ENCODE measurements around the gene PDZD2.

DNA sequence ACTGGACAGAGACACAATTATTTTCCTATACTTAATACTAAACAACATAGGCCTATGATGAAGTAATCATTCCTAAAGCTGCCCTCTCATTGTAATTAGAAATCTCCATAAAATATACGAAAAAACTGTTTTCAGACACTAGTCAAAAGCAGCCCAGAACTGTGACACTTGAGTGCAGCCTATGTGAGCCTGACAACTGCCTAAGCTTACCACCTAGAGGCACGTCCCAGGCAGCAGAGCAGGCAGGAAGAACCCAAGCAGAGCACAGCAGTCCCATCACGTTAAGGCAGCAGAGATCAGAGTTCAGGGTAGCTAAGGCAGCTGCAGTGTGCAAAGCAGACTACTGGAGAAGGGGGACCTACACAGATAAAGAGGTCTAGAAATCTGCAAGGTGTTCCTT, 488.8 kb downstream of the PDZD2 start:
- TF ChIP-seq, protein P1, sequence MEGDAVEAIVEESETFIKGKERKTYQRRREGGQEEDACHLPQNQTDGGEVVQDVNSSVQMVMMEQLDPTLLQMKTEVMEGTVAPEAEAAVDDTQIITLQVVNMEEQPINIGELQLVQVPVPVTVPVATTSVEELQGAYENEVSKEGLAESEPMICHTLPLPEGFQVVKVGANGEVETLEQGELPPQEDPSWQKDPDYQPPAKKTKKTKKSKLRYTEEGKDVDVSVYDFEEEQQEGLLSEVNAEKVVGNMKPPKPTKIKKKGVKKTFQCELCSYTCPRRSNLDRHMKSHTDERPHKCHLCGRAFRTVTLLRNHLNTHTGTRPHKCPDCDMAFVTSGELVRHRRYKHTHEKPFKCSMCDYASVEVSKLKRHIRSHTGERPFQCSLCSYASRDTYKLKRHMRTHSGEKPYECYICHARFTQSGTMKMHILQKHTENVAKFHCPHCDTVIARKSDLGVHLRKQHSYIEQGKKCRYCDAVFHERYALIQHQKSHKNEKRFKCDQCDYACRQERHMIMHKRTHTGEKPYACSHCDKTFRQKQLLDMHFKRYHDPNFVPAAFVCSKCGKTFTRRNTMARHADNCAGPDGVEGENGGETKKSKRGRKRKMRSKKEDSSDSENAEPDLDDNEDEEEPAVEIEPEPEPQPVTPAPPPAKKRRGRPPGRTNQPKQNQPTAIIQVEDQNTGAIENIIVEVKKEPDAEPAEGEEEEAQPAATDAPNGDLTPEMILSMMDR (IDR thresholded peaks at IDR 0.05; ENCODE audit: borderline replicate concordance, extremely low read depth, low read length, poor library complexity, severe bottlenecking) = no peak
- no peak for TF ChIP-seq EZH2 (IDR thresholded peaks at IDR 0.05; ENCODE audit: borderline replicate concordance, low read depth, low read length, severe bottlenecking)
